ENCODE results near the gene CDK3. TPM values are rescaled to one million over a fixed set of nuclear protein-coding genes. Genes with fewer than 3 reads are reported as not detected.

CDK3 gene
- total and polyA plus RNA-seq, 2 donors (not counting 1 experiment from before 2014, with no cell fraction given), result 15.0 to 20.5 TPM

- CTCF ChIA-PET, result interaction anchor here (1.0 to 5.6 kb wide), 8 partner anchors 8 to 250 kb away, joined by 3 to 66 read pairs (median 4); partner anchors contain the start of gene MRPL38
- Histone ChIP-seq H2AFZ (ENCODE audit: insufficient read depth, low read depth, low read length, poor library complexity, severe bottlenecking) (no peak overlapping the region), H3K27ac (ENCODE audit: low read length in 2 of 2) (no peak overlapping the region), H4K20me1 (ENCODE audit: control insufficient read depth, insufficient read depth, low read length, poor library complexity, severe bottlenecking) (no peaks in the 10 kb centered on the region), H3K4me2 (replicated peaks; ENCODE audit: low read depth, low read length, poor library complexity, severe bottlenecking) (no peak overlapping the region), H3K4me1 (ENCODE audit: control insufficient read depth in 2 of 2, insufficient read depth in 2 of 2, low read length in 2 of 2) (peaks cover 4 to 9% of the 10 kb centered on the region in 2 donors), H3K79me2 (ENCODE audit: control insufficient read depth, insufficient read depth, low read length) (no peaks in the 10 kb centered on the region), H3K36me3 (replicated peaks in 1 of 2; ENCODE audit: control extremely low read depth in 1 of 2, control insufficient read depth in 1 of 2, extremely low read depth in 1 of 2, insufficient read depth in 2 of 2, low read length in 1 of 2) (peaks cover 0 to 2% of the 10 kb centered on the region in 2 experiments), H3K9ac (ENCODE audit: low read length) (no peak overlapping the region), H3K9me3 (ENCODE audit: control extremely low read depth in 1 of 3, control insufficient read depth in 2 of 3, insufficient read depth in 1 of 3, low read length in 2 of 3) (no peaks in the 10 kb centered on the region), H3K4me3 (ENCODE audit: control extremely low read depth in 1 of 5, extremely low read depth in 1 of 5, insufficient read depth in 1 of 5, low read depth in 2 of 5, low read length in 4 of 5) (no peak overlapping the region), H3K27me3 (replicated peaks in 1 of 4; ENCODE audit: control extremely low read depth in 1 of 4, control insufficient read depth in 3 of 4, insufficient read depth in 4 of 4, low read length in 3 of 4) (no peaks in the 10 kb centered on the region)
- WGBS (ENCODE audit: insufficient coverage), result 100% methylated on average over 10 of the region's 12 CpGs
- POLR2A ChIA-PET, result interaction anchor here (0.5 kb wide), 1 partner anchor 393 kb away, joined by 3 read pairs; no protein-coding TSS in a partner anchor
- no peak for TF ChIP-seq EZH2 (IDR thresholded peaks at IDR 0.05; ENCODE audit: borderline replicate concordance, insufficient read depth, low read depth, low read length, poor library complexity, severe bottlenecking)
- TF ChIP-seq, protein P1, sequence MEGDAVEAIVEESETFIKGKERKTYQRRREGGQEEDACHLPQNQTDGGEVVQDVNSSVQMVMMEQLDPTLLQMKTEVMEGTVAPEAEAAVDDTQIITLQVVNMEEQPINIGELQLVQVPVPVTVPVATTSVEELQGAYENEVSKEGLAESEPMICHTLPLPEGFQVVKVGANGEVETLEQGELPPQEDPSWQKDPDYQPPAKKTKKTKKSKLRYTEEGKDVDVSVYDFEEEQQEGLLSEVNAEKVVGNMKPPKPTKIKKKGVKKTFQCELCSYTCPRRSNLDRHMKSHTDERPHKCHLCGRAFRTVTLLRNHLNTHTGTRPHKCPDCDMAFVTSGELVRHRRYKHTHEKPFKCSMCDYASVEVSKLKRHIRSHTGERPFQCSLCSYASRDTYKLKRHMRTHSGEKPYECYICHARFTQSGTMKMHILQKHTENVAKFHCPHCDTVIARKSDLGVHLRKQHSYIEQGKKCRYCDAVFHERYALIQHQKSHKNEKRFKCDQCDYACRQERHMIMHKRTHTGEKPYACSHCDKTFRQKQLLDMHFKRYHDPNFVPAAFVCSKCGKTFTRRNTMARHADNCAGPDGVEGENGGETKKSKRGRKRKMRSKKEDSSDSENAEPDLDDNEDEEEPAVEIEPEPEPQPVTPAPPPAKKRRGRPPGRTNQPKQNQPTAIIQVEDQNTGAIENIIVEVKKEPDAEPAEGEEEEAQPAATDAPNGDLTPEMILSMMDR (IDR thresholded peaks at IDR 0.05), result no peak
- no peak for DNase-seq
- no peak for ATAC-seq (ENCODE audit: low read depth)
- intact Hi-C loops (cut with micrococcal nuclease), result loop anchor here (10.0 kb wide), 2 partner anchors 157 to 247 kb away; partner anchors contain the start of gene UNC13D
- Mint-ChIP-seq H3K9me3 (ENCODE audit: insufficient read depth) (no peaks in the 10 kb centered on the region), H3K4me1 (peaks cover 6% of the 10 kb centered on the region), H3K27me3 (no peaks in the 10 kb centered on the region), H3K4me3 (no peak overlapping the region), H3K27ac (no peak overlapping the region)
These were observed 1.4 kb downstream of the CDK3 start for GRCh38 chr17:76002100-76002499.

- H3K27me3 Mint-ChIP-seq, result no peaks in the 10 kb centered on the region
- H3K9me3 ChIP-seq (ENCODE audit: control extremely low read depth in 1 of 3, control insufficient read depth in 2 of 3, insufficient read depth in 1 of 3, low read length in 2 of 3), result no peaks in the 10 kb centered on the region
- WGBS (ENCODE audit: insufficient coverage), result 83% methylated on average over 6 of the region's 6 CpGs
- no peaks in the 10 kb centered on the region for H4K20me1 ChIP-seq (ENCODE audit: control insufficient read depth, insufficient read depth, low read length, poor library complexity, severe bottlenecking)
- no peak overlapping the region for H3K4me3 ChIP-seq (ENCODE audit: control extremely low read depth in 1 of 5, extremely low read depth in 1 of 5, insufficient read depth in 1 of 5, low read depth in 2 of 5, low read length in 4 of 5)
- TF ChIP-seq EZH2 (IDR thresholded peaks at IDR 0.05; ENCODE audit: borderline replicate concordance, insufficient read depth, low read depth, low read length, poor library complexity, severe bottlenecking), result no peak
- TF ChIP-seq, protein P1 (IDR thresholded peaks at IDR 0.05), result no peak
- no peak overlapping the region for H3K27ac ChIP-seq (ENCODE audit: low read length in 2 of 2)
- H3K9ac ChIP-seq (ENCODE audit: low read length), result no peak overlapping the region
- no peaks in the 10 kb centered on the region for H3K4me1 Mint-ChIP-seq
- no peak overlapping the region for H3K4me3 Mint-ChIP-seq
- H3K9me3 Mint-ChIP-seq (ENCODE audit: insufficient read depth), result no peaks in the 10 kb centered on the region
- peaks cover 0 to 2% of the 10 kb centered on the region in 2 experiments for H3K36me3 ChIP-seq (replicated peaks in 1 of 2; ENCODE audit: control extremely low read depth in 1 of 2, control insufficient read depth in 1 of 2, extremely low read depth in 1 of 2, insufficient read depth in 2 of 2, low read length in 1 of 2)
- H3K79me2 ChIP-seq (ENCODE audit: control insufficient read depth, insufficient read depth, low read length), result no peaks in the 10 kb centered on the region
- H2AFZ ChIP-seq (ENCODE audit: insufficient read depth, low read depth, low read length, poor library complexity, severe bottlenecking), result no peak overlapping the region
- H3K27ac Mint-ChIP-seq, result no peak overlapping the region
- intact Hi-C loops (cut with micrococcal nuclease), result loop anchor here (2.0 to 10.0 kb wide), 3 partner anchors 63 to 249 kb away; partner anchors contain the start of genes FBF1 and UNC13D
- ChIA-PET CTCF (interaction anchor here (0.7 to 5.6 kb wide), 10 partner anchors 10 to 300 kb away, joined by 3 to 66 read pairs (median 6); partner anchors contain the start of genes GALK1 and MRPL38), POLR2A (no interaction called here)
- peaks cover 0 to 3% of the 10 kb centered on the region in 2 donors for H3K4me1 ChIP-seq (ENCODE audit: control insufficient read depth in 2 of 2, insufficient read depth in 2 of 2, low read length in 2 of 2)
- DNase-seq (no peak), ATAC-seq (ENCODE audit: low read depth) (no peak)
- H3K4me2 ChIP-seq (replicated peaks; ENCODE audit: low read depth, low read length, poor library complexity, severe bottlenecking), result no peak overlapping the region
- no peaks in the 10 kb centered on the region for H3K27me3 ChIP-seq (replicated peaks in 1 of 4; ENCODE audit: control extremely low read depth in 1 of 4, control insufficient read depth in 3 of 4, insufficient read depth in 4 of 4, low read length in 3 of 4)
These were observed 3.3 kb downstream of the CDK3 start for GRCh38 chr17:76003915-76004314.
